HL-60 (cell line): ENCODE results near the gene SLC43A1.

Source experiments
- GABPA ChIP-seq: IDR thresholded peaks from 2 replicates; pipeline ENCODE4 v1.6.1; 2012; ENCODE audit warnings: low read depth
- POLR2AphosphoS5 ChIP-seq: IDR thresholded peaks from 2 replicates; pipeline ENCODE4 v1.6.1; 2012; ENCODE audit warnings: low read depth
- TF ChIP-seq, protein P1 (sequence below): IDR thresholded peaks from one replicate; pipeline ENCODE4 v1.5.1; 2011; ENCODE audit warnings: low read length, control low read depth, inconsistent platforms; ENCODE audit not compliant: insufficient read depth

GRCh38 chr11:57545883-57546282, 30.4 kb upstream of the SLC43A1 start:
- TF ChIP-seq, protein P1, sequence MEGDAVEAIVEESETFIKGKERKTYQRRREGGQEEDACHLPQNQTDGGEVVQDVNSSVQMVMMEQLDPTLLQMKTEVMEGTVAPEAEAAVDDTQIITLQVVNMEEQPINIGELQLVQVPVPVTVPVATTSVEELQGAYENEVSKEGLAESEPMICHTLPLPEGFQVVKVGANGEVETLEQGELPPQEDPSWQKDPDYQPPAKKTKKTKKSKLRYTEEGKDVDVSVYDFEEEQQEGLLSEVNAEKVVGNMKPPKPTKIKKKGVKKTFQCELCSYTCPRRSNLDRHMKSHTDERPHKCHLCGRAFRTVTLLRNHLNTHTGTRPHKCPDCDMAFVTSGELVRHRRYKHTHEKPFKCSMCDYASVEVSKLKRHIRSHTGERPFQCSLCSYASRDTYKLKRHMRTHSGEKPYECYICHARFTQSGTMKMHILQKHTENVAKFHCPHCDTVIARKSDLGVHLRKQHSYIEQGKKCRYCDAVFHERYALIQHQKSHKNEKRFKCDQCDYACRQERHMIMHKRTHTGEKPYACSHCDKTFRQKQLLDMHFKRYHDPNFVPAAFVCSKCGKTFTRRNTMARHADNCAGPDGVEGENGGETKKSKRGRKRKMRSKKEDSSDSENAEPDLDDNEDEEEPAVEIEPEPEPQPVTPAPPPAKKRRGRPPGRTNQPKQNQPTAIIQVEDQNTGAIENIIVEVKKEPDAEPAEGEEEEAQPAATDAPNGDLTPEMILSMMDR = no peak
- TF ChIP-seq POLR2AphosphoS5 (no peak), GABPA (no peak)
